G401.6 (cell line): Measurements from ENCODE around the gene SLC7A5.
"Not testable (repeated sequence)": the region's sequence is repeated elsewhere in the genome, so short reads cannot be mapped to it uniquely, and the experiment has no call there.

Source experiments
- FAIRE-seq: peaks from 2 replicates; lab custom pipeline; 2012; peaks lifted over from hg19 to GRCh38; lab: Jason Lieb, UNC

The SLC7A5 gene

DNA sequence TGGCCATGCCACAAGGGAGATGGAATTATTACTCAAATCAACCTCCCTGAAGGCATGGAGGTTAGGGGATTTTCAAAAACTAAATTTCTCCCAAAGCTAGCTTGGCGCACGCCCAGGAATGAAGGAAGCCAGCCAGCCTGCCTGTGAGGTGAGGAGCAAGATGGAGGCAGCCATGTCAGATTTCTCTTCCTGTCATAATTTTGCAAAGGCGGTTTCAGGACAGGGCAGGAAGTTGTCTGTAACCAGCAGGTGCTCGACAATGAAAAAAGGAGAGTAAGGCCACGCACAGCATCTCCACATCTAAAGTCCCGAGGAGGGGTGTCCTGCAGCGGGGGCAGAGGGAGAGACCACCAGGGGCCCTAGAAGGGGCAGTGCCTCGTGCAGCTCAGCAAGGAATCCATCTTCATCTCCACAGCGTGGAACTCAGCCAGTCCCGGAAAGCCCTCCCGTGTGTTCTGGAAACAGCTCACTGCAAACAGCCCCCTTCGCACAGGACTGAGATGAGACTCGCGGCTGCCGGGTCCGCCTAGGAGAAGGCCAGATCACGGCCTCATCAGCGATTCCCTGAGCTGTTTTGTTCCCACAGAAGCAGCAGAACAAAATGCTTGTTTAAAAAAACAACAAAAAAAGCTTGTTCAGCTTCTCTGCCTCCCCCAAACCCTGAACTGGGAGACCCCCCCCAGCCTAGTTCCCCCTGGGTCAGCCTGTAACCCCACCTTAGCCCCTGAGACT lies 47.8 kb downstream of the SLC7A5 start:
- no peak for FAIRE-seq

DNA sequence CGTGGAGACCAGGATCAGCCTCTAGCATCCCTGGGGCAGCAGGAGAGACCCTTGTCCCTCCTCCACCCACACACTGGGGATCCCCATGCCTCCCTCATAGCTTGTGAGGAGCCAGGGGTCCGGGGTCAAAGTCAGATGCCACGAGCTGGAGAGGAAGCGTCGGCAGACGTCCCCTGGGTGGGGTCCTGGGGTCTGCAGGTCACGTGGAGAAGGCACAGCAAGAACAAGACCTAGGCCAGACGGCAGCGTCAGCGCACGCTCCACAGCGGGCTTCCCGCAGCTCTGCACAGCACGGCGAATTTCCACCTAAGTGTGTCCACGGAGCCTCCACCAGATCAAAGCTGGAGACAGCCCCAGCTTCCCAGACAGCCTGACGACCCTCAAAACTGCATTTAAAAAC lies 49.3 kb downstream of the SLC7A5 start:
- no peak for FAIRE-seq

DNA sequence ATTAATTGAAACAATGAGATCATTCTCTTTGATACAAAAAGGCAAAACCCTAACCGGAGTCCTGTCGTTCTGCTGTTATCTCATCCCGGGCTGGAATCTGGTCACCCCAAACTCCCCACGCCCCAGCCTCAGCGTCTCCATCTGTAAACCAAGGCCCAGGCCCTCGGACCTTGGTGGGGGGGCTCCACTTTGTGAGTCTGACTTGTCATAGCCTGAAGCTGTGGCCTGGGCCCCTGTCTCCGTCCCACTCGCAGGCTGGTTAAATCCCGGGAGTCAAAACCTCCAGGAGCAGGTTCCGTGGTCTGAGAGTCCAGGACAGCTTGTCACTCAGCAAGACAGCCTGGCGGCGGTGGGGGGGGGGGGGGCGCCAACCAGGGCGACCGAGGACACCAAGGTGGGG lies 50.0 kb downstream of the SLC7A5 start:
- no peak for FAIRE-seq

DNA sequence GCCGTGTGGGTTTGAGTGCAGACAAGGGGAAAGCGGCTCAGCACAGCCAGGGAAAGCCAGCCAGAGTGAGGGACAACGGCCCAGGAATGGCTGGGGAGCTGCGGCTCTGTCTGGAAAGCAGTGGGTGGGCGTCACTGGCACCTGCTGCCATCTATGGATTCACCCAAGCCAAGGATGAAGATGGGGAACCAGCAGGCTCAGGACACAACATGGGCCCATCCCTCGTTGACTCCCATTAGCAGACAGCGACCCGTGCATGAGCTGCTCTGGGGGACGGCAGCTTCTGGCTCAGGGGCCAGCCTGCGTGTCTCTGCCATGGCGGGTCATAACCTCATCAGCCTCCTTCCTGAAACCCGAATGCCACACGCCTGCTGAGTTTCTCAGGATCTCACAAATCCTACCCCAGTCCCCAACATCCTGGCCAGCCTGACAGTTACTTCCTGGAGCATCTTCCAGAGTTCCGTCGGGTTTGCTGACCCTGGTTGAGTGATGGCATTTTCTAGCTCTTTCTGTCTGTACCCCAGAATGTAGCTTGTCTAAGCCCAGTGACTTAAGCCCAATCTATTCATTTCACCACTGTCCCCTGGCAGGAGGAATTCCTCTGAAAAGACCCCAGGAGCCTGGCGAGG lies 50.7 kb downstream of the SLC7A5 start:
- no peak for FAIRE-seq

DNA sequence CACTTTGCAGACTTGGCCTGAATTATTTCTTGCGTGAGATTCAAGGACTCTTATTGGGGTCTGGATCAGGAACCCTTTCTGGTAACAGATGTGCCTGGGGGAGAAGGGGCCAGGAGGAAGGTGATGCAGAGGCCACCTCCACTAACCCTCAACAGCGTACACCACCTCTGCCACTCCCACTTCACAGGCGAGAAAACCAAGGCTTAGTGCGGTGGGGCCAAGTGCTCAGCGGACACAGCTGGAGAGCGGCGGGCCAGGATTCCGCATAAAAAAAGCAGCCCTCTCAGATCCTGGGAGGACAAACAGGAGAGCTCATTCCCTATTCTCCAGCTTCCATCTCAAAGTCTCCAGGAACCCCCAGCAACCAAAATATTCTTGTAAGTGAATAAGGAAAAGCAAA lies 51.4 kb downstream of the SLC7A5 start:
- no peak for FAIRE-seq

DNA sequence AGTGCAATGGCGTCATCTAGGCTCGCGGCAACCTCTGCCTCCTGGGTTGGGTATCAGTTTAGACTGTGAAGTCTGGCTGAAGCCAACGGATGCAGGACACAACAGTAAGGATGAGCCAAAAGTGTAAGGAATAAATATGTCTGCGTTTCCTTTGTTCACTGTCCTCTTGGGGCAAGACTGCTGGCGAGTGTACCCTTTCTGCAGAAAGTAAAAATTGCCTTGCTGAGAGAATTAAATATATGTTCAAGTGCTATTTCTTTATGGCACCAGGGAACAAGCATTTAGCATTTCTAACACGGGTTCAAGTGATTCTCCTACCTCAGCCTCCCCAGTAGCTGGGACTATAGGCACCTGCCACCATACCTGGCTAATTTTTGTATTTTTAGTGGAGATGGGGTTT lies 51.9 kb downstream of the SLC7A5 start:
- not testable (repeated sequence) for FAIRE-seq

DNA sequence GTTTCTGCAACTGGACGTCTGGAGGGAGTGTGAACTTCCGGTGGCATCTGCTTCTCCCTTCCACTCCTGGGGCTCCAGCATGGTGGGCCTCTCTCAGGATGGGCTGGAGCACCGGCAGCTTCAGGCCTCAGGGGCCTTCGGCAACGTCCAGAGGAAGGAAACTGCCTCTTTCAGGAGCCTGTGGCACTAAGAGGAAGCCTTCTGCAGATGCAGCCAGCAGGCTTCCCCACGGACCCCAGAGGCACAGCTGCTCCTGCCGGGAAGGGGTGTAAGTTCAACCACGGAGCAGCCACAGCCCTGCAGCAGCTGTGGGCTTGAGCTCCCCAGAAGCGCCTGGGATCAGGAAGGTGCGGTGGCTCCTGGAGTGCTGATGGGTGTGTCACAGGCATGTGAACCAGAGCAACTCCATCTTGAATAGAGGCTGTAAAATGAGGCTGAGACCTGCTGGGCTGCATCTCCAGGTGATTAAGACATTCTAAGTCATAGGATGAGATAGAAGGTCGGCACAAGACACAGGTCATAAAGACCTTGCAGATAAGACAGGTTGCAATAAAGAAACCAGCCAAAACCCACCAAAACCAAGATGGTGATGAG lies 52.7 kb downstream of the SLC7A5 start:
- no peak for FAIRE-seq

DNA sequence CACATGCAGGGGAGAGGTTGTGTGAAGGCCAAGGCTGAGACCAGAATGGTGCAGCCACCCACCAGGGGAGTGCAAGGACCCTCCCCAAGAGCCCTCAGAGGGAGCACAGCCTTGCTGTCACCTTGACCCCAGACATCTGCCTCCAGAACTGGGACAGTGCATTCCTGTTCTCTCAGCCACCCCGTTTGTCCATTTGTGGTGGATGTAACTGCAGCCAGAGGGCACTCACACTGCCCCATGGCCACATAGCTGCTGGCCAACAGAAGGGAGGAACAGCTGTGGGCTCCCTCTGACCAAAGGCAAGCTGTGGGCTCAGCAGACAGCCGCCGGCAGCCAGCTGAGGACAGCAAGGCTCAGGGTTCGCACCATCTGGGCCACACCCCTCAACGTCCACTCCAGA lies 53.7 kb downstream of the SLC7A5 start:
- FAIRE-seq = no peak

DNA sequence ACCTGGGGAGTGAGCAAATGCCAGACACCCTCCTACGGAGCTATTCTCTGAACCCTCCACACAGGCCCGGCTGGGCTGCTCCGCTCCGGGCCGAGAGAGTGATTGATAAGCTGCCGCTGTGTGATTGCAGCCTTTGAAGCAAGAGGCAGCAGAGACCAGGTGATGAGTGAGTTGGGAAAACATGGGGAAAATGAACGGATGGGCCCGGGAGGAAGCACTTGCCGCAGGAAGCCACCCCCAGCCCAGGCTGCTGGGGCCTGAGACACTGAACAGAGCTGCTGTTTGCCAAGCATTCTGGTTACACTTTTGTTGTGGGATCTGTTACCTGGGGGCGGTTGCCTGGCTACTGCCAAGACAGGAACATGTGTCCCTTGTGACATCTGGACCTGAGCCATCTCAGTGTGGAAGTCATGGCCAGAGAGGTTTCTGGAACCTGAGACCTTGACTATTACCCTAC lies 57.1 kb downstream of the SLC7A5 start:
- no peak for FAIRE-seq

DNA sequence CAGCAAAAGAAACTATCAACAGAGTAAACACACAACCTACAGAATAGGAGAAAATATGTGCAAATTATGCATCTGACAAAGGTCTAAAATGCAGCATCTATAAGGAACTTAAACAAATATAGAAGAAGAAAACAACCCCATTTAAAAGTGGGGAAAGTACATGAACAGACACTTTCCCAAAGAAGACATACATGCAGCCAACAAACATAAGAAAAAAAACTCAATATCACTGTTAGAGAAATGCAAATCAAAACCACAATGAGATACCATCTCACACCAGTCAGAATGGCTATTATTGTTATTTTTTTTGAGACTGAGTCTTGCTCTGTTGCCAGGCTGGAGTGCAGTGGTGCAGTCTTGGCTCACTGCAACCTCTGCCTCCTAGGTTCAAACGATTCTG lies 57.9 kb downstream of the SLC7A5 start:
- FAIRE-seq = not testable (repeated sequence)

DNA sequence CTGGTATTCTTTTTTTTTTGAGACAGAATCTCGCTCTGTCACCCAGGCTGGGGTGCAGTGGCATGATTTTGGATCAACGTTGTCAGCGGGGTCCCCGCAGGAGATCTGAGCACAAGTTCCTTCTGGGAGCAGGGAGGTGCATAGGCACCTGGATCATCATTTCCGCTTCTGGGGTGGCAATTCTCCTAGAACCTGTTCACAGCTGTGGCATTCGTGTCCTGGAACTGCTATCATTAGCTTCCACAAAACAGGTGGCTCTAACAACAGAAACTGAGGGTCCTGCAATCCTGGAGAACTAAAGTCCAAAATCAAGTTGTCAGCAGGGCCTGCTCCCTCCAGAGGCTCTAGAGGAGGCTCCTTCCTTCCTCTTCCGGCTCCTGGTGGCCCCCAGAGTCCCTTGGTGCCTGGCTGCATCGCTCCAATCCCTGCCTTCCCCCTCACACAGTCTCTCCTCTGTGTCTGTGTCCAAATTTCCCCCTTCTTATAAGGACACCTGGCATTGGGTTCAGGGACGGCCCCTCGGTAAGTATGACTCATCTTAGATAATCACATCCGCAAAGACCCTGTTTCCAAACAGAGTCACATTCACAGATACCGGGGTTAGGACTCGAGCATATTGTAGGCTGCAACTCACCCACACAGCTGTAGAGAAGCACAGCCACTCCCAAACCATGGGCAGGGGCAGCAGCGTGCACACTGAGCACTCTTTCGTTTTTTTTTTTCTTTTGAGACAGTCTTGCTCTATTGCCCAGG lies 60.0 kb downstream of the SLC7A5 start:
- no peak for FAIRE-seq

DNA sequence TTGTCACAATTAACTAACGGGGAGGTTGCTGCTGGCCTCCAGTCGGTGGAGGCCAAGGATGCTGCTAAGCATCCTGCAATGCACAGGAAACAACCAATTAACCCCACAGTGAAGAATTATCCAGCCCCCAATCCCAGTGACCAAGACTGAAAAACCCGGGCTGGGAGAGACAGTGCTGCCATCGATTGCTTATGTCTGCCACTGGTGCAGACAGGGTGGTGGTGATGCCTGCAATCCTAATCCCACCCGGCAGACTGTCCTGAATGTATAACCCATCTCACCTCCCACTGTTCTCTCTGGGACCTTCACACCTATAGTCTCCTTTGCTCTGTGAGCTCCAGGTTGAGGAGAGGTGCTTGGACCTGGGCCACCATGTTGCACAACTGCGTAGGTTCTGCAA lies 61.2 kb downstream of the SLC7A5 start:
- no peak for FAIRE-seq

DNA sequence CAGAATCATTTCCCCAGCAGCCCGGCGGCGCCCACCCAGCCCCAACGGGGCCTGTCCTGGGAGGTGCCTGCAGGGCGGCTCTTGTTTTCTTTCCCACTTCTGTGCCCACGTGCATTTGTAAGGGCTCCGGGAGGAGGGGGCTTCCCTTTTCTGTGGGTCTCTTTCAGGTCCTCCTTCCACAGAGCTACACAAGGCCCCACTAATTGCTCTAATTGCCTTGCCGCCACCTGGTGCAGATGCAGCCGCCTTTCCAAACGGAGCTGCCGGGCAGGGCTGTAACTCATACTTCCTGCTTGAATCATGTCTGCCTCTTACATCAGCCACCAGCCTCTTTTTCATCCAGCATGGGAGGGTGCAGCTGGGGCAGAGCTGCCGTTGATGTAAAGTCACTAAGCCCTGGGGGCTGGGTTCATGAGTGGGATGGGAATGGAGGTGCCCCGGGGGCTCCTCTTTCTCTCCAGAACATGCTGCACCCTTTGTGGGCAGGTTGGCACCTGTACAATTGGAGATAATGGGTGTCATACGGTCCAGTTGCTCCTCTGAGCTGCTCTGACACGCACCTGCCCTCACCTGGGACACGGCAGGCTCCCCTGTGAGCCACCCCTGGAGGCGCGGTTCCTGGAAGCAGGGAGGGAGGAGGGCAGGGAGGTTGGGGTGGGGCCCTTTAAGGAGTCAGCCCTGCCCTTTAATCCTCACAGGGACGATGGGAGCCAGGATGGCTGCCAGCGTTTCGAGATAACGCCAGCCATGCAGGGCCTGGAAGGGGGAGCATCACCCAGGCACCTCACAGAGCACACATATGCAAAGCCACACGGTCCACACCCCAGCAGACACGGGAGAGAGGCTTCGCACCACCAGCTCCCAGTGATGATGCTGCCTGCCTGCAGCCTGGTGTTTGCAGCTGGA lies 62.4 kb downstream of the SLC7A5 start:
- no peak for FAIRE-seq

DNA sequence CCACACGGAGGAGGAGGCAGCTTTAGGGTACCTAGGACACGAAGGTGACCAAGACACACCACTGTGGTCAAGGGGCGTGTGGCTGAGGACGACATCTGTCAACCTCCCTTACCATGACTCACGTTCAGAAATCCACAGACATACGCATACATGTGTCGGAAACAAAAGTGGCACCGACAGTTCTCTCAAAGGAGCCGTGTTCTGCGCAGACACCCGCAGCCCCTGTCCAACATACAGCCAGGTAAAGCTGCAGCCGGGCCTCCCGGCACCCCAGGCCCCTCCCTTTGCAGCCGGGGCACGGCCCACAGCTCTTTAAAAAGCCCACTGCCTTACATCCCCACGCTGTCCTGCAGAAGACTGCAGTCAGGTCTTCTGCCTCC lies 63.1 kb downstream of the SLC7A5 start:
- FAIRE-seq = no peak

DNA sequence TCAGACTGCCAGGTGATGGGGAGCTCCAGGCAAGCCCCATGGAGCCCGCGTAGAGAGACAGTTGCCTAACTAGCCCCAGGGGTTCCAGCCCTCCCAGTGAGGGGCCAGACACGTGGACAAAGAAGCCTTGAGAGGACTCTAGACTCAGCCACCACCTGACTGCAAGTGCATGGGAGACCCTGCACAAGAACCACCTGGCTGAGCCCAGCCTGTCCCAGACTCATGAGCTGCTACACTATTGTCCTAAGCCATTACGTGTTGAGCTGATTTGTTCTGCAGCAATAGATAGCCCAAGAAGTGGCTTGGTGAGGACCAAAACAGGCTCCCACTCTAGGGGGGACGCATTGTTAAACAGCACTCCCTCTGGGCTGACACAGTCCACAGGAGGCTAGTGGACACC lies 65.9 kb downstream of the SLC7A5 start:
- FAIRE-seq = no peak

DNA sequence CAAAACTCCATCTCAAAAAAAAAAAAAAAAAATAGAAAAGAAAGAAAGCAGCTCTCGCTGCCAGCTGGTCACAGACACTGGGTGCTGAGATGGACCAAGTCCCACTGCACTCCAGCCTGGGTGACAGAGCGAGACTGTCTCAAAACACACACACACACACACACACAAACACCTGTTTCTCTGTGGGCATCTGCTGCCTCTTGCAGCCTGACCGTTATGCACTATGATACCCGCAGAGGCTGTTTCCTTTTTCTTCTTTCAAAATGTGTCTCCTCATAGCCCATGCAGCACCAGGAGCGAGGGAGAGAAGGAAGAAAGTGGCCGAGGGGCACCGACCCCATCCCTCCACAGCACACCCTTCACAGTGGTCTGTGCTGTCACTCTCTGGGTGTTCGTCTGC lies 66.6 kb downstream of the SLC7A5 start:
- FAIRE-seq = no peak

DNA sequence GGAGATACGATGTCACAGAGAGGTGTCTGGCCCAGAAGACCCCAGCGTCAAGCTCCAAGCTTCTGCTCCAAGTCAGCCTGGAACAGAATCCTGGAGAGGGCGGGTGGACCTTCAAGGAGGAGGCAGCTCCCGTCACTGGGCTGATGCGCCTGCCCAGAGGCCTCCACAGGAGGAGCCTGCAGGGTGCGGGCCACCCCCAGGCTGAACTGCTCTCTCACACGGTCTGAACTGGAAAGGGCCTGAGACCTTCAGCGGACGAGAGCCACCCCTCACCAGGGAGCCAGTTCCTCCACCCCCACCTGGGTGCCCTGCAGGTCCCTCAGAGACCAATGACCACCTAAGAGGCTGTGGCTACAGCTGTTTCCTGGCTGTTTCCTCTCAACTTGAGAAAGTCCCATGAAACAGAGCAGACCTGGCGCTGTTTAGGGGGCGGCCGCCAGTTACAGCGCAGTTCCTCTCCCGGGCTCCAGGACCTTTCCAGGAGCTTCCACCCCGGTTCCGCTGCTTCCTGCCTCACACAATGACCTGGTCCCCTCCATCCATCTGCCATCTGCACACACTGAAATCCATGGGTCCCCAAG lies 67.5 kb downstream of the SLC7A5 start:
- no peak for FAIRE-seq

DNA sequence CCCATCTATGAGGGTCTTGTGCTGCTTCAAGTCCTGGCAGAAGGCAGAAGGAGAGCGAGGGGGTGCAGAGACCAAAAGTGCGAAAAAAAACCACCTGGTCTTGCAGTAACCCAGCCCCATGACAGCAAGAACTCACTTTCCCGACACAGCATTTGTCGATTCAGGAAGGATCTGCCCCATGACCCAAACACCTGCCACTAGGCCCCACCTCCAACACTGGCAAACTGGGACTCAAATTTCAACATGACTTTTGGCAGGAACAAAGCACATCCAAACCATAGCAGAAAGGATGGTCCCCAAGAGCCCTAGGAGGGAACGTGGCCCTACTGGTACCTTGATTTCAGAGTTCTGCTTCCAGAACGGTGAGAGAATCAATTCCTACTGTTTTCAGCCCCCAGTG lies 68.8 kb downstream of the SLC7A5 start:
- FAIRE-seq = no peak

DNA sequence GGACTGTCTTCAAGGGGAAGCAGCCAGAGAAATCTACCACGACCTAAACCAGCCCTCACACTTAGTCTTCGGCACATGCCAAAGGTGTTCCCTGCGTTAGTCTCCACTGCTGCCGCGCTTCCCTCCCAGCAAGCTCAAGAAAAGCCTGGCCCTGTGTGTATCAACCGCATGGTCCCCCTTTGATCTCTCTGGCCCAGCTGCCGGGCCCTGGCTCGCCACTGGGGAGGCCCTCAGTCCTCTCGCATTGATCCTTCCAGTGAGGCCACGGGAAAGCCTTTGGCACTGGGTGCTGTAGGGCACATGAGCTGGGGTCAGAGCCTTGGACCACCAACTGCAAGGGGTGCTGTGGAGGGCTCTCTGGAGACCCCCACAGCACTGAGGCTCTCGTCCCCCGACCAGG lies 74.0 kb downstream of the SLC7A5 start:
- FAIRE-seq = no peak

DNA sequence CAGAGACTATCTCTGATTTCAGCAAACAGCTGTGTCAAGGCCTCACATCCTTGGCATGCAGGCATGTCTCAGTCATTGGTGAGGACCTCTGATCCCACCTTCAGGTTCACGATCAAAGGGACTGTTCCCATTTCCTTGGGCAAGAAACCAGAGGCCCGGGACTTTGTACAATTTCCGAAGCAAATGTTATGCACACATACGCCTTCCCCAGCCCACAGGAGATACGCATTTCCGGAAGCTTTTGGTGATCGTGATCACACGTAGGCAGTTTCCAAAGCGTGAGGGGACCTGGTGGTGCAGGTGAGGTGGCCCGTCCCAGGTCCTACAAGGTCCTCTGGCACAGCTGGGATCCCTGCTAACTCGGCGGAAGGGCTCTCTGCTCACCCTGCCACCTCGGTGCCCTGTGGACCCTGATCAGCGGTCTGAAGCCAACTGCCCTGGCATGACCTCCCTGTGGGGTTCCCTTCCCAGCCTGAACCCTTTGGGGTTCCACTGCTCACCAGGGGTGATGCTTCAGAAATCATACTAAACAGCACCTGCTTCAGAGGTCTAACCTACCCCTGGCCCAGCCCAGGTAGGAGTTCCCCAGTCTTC lies 74.7 kb downstream of the SLC7A5 start:
- no peak for FAIRE-seq

DNA sequence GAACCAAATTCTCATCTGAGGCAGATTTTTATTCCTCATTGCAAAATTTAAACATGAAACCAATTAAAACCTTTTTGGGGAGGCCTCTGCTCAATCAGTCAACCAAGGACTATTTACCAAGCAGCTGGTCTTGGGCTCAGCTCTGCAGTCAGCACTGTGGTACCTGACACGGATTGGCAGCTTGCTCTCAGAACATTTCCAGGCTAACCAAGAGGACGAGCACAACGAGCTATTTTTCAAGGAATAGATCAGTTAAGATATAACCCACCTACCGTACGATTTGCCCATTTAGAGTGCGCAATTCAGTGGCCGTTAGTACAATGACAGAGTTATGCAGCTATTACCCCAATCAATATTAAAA lies 77.1 kb downstream of the SLC7A5 start:
- FAIRE-seq = no peak
